HEK293 (cell line): Measurements from ENCODE around the gene AMBRA1.

Experiments used
- CTCF ChIA-PET: fragments of 350-600 bp; formaldehyde crosslinking; extraction: SDS; loops from one replicate; lab custom pipeline; 2021; ENCODE audit warnings: antibody characterized with exemption; lab: Yijun Ruan, JAX
- POLR2A ChIA-PET: fragments of 300-600 bp; formaldehyde crosslinking; extraction: SDS; loops from one replicate; lab custom pipeline; 2020; ENCODE audit warnings: antibody characterized with exemption, inconsistent platforms; lab: Yijun Ruan, JAX
- H3K27ac ChIP-seq: fragments of 200-500 bp; sonication (Bioruptor generic); 2 replicates; pipeline ENCODE4 v1.5.1; 2014; ENCODE audit warnings: low read depth, low read length, control low read depth, inconsistent platforms; ENCODE audit errors: extremely low read depth
- H3K36me3 ChIP-seq, 2 experiments: fragments of 200-500 bp in 1 of 2; sonication (Bioruptor generic) in 1 of 2; 1 replicate in 1 of 2; 2 replicates in 1 of 2; pipeline ENCODE4 v1.5.1; 2014 to 2017; ENCODE audit warnings: inconsistent platforms in 2 of 2, low read length in 2 of 2; ENCODE audit not compliant: control insufficient read depth in 2 of 2, insufficient read depth in 1 of 2
- H3K4me1 ChIP-seq: fragments of 200-500 bp; sonication (Bioruptor generic); 2 replicates; pipeline ENCODE4 v1.5.1; 2014; ENCODE audit warnings: mild to moderate bottlenecking, low read length, inconsistent platforms; ENCODE audit not compliant: control insufficient read depth, insufficient read depth
- H3K4me3 ChIP-seq: 2 replicates; pipeline ENCODE4 v1.5.1; 2011; ENCODE audit warnings: low read depth, mild to moderate bottlenecking, control low read depth, low read length, moderate library complexity
- H3K9me3 ChIP-seq: fragments of 200-500 bp; sonication (Bioruptor generic); 2 replicates; pipeline ENCODE4 v1.5.1; 2014; ENCODE audit warnings: low read depth, low read length, inconsistent platforms; ENCODE audit not compliant: control insufficient read depth, insufficient read depth
- BCL11B ChIP-seq: fragments of 450-650 bp; formaldehyde crosslinking; IDR thresholded peaks from 2 replicates; pipeline ENCODE4 v1.5.1; 2016; ENCODE audit warnings: low read depth, missing biosample characterization, missing genetic modification characterization
- FEZF1 ChIP-seq: fragments of 450-650 bp; formaldehyde crosslinking; IDR thresholded peaks from 2 replicates; pipeline ENCODE4 v1.5.1; 2016; ENCODE audit warnings: missing biosample characterization, missing genetic modification characterization
- GLI4 ChIP-seq: fragments of 450-650 bp; formaldehyde crosslinking; IDR thresholded peaks from 2 replicates; pipeline ENCODE4 v1.5.1; 2016; ENCODE audit warnings: missing biosample characterization, missing genetic modification characterization
- HOXC10 ChIP-seq: sonication (generic); formaldehyde crosslinking; IDR thresholded peaks from 2 replicates; pipeline ENCODE4 v1.8.1; 2023; ENCODE audit warnings: mild to moderate bottlenecking, missing genetic modification reagents
- KLF10 ChIP-seq: fragments of 450-650 bp; IDR thresholded peaks from 2 replicates; pipeline ENCODE4 v1.5.1; 2018; ENCODE audit warnings: missing biosample characterization, mild to moderate bottlenecking, missing genetic modification characterization
- KLF9 ChIP-seq: fragments of 450-650 bp; formaldehyde crosslinking; IDR thresholded peaks from 2 replicates; pipeline ENCODE4 v1.5.1; 2016; ENCODE audit warnings: missing biosample characterization, missing genetic modification characterization, low read depth
- PATZ1 ChIP-seq: fragments of 450-650 bp; formaldehyde crosslinking; IDR thresholded peaks from 2 replicates; pipeline ENCODE4 v1.5.1; 2016; ENCODE audit warnings: missing biosample characterization, missing genetic modification characterization
- REST ChIP-seq: fragments of 450-650 bp; formaldehyde crosslinking; IDR thresholded peaks from 2 replicates; pipeline ENCODE4 v1.5.1; 2016; ENCODE audit warnings: missing biosample characterization, missing genetic modification characterization
- SP2 ChIP-seq: fragments of 450-650 bp; formaldehyde crosslinking; IDR thresholded peaks from 2 replicates; pipeline ENCODE4 v1.5.1; 2016; ENCODE audit warnings: missing biosample characterization, missing genetic modification characterization
- WT1 ChIP-seq: fragments of 450-650 bp; formaldehyde crosslinking; IDR thresholded peaks from 2 replicates; pipeline ENCODE4 v1.5.1; 2016; ENCODE audit warnings: missing biosample characterization, missing genetic modification characterization
- ZBTB6 ChIP-seq: fragments of 450-650 bp; formaldehyde crosslinking; IDR thresholded peaks from 2 replicates; pipeline ENCODE4 v1.5.1; 2017; ENCODE audit warnings: missing biosample characterization, missing genetic modification characterization
- ZBTB8A ChIP-seq: fragments of 450-650 bp; formaldehyde crosslinking; IDR thresholded peaks from 2 replicates; pipeline ENCODE4 v1.5.1; 2016; ENCODE audit warnings: missing biosample characterization, missing genetic modification characterization
- ZFP37 ChIP-seq: fragments of 450-650 bp; formaldehyde crosslinking; IDR thresholded peaks from 2 replicates; pipeline ENCODE4 v1.5.1; 2016; ENCODE audit warnings: missing biosample characterization, missing genetic modification characterization
- ZFP69B ChIP-seq: fragments of 450-650 bp; formaldehyde crosslinking; IDR thresholded peaks from 2 replicates; pipeline ENCODE4 v1.5.1; 2016; ENCODE audit warnings: missing biosample characterization, missing genetic modification characterization
- ZIC2 ChIP-seq: fragments of 450-650 bp; formaldehyde crosslinking; IDR thresholded peaks from 2 replicates; pipeline ENCODE4 v1.5.1; 2016; ENCODE audit warnings: missing biosample characterization, missing genetic modification characterization
- ZNF121 ChIP-seq: fragments of 450-650 bp; formaldehyde crosslinking; IDR thresholded peaks from 2 replicates; pipeline ENCODE4 v1.5.1; 2016; ENCODE audit warnings: missing biosample characterization, missing genetic modification characterization
- ZNF2 ChIP-seq: fragments of 450-650 bp; formaldehyde crosslinking; IDR thresholded peaks from 2 replicates; pipeline ENCODE4 v1.5.1; 2016; ENCODE audit warnings: missing biosample characterization, missing genetic modification characterization
- ZNF211 ChIP-seq: fragments of 450-650 bp; formaldehyde crosslinking; IDR thresholded peaks from 2 replicates; pipeline ENCODE4 v1.5.1; 2016; ENCODE audit warnings: low read depth, missing biosample characterization, missing genetic modification characterization
- ZNF239 ChIP-seq: fragments of 450-650 bp; formaldehyde crosslinking; IDR thresholded peaks from 2 replicates; pipeline ENCODE4 v1.5.1; 2016; ENCODE audit warnings: missing biosample characterization, missing genetic modification characterization
- ZNF26 ChIP-seq: fragments of 450-650 bp; formaldehyde crosslinking; IDR thresholded peaks from 2 replicates; pipeline ENCODE4 v1.5.1; 2016; ENCODE audit warnings: missing biosample characterization, missing genetic modification characterization
- ZNF274 ChIP-seq, 2 experiments: fragments of 200-500 bp in 1 of 2; fragments of 450-650 bp in 1 of 2; sonication (Bioruptor generic) in 1 of 2; formaldehyde crosslinking in 1 of 2; IDR thresholded peaks; 2 replicates each; pipeline versions ENCODE4 v1.5.1 to v1.6.1; 2014 to 2016; ENCODE audit warnings: borderline replicate concordance in 1 of 2, inconsistent platforms in 1 of 2, low read length in 1 of 2, missing biosample characterization in 1 of 2, missing genetic modification characterization in 1 of 2
- ZNF302 ChIP-seq: fragments of 450-650 bp; formaldehyde crosslinking; IDR thresholded peaks from 2 replicates; pipeline ENCODE4 v1.5.1; 2016; ENCODE audit warnings: missing biosample characterization, missing genetic modification characterization, low read depth
- ZNF324 ChIP-seq: fragments of 450-650 bp; formaldehyde crosslinking; IDR thresholded peaks from 2 replicates; pipeline ENCODE4 v1.5.1; 2016; ENCODE audit warnings: missing biosample characterization, missing genetic modification characterization
- ZNF354C ChIP-seq: fragments of 450-650 bp; formaldehyde crosslinking; IDR thresholded peaks from 2 replicates; pipeline ENCODE4 v1.5.1; 2016; ENCODE audit warnings: missing biosample characterization, missing genetic modification characterization, low read depth, borderline replicate concordance
- ZNF623 ChIP-seq: fragments of 450-650 bp; formaldehyde crosslinking; IDR thresholded peaks from 2 replicates; pipeline ENCODE4 v1.5.1; 2016; ENCODE audit warnings: missing biosample characterization, missing genetic modification characterization
- ZNF660 ChIP-seq: fragments of 450-650 bp; IDR thresholded peaks from 2 replicates; pipeline ENCODE4 v1.5.1; 2018; ENCODE audit warnings: missing biosample characterization, mild to moderate bottlenecking, missing genetic modification characterization
- ZNF707 ChIP-seq: fragments of 450-650 bp; formaldehyde crosslinking; IDR thresholded peaks from 2 replicates; pipeline ENCODE4 v1.5.1; 2016; ENCODE audit warnings: missing biosample characterization, missing genetic modification characterization
- ZNF830 ChIP-seq: fragments of 450-650 bp; IDR thresholded peaks from 2 replicates; pipeline ENCODE4 v1.5.0; 2018; ENCODE audit warnings: missing biosample characterization, missing genetic modification characterization, low read depth, mild to moderate bottlenecking, moderate library complexity

AMBRA1 gene

GRCh38 chr11:46392421-46393230 lies 201.2 kb downstream of the AMBRA1 start:
- Histone ChIP-seq H3K9me3 (no peaks in the 10 kb centered on the region), H3K27ac (no peak overlapping the region), H3K4me3 (peak overlapping the region; percentile 45), H3K36me3 (peaks cover 0 to 19% of the 10 kb centered on the region in 2 experiments; a peak in 1 of 3 replicates), H3K4me1 (no peaks in the 10 kb centered on the region)
- CTCF ChIA-PET: interaction anchor here (0.5 to 5.4 kb wide), 27 partner anchors 9 to 427 kb away, joined by 3 to 43 read pairs (median 4); partner anchors contain the start of genes ATG13, HARBI1 and MDK
- POLR2A ChIA-PET: interaction anchor here (0.6 to 1.6 kb wide), 4 partner anchors 9 to 487 kb away, joined by 3 to 5 read pairs (median 4); no protein-coding TSS in a partner anchor
- TF ChIP-seq ZBTB8A (tag by site-specific recombination) (peak; percentile 95), ZNF239 (tag by site-specific recombination) (no peak), SP2 (tag by site-specific recombination) (peak; percentile 66), ZNF274 (IDR thresholded peaks at IDR 0.05; ENCODE audit: low read length) (no peak), ZNF274 (tag by site-specific recombination; IDR thresholded peaks at IDR 0.05; ENCODE audit: borderline replicate concordance) (no peak), ZNF211 (tag by site-specific recombination) (no peak), ZNF121 (tag by site-specific recombination) (no peak), ZIC2 (tag by site-specific recombination) (peak; percentile 44), ZFP37 (tag by site-specific recombination) (peak; percentile 64), KLF9 (peak; percentile 61), ZBTB6 (peak; percentile 76), FEZF1 (tag by site-specific recombination) (no peak), ZNF324 (tag by site-specific recombination) (peak; percentile 48; the same call in 1 of the 2 replicates), ZNF2 (tag by site-specific recombination) (peak; percentile 66; the same call in 1 of the 2 replicates), PATZ1 (tag by site-specific recombination) (peak; percentile 86), ZNF354C (tag by site-specific recombination) (no peak), ZNF623 (tag by site-specific recombination) (no peak), ZFP69B (no peak), ZNF26 (tag by site-specific recombination) (no peak), GLI4 (tag by site-specific recombination) (no peak), ZNF302 (tag by site-specific recombination) (no peak), ZNF830 (tag by site-specific recombination) (no peak), HOXC10 (CRISPR knock-in tag) (0 out of 2 replicates have a peak, but pooled peaks have one; percentile 74), WT1 (tag by site-specific recombination) (0 out of 2 replicates have a peak, but pooled peaks have one; percentile 20), BCL11B (tag by site-specific recombination) (0 out of 2 replicates have a peak, but pooled peaks have one; percentile 50), KLF10 (no peak), REST (tag by site-specific recombination) (peak; percentile 99), ZNF660 (no peak; the same call in 1 of the 2 replicates), ZNF707 (tag by site-specific recombination) (no peak)
